BE2C (cell line): ENCODE measurements around the gene PHLPP1.
"Not testable (repeated sequence)": the region's sequence is repeated elsewhere in the genome, so short reads cannot be mapped to it uniquely, and the experiment has no call there.

ENCODE experiments used
- DNase-seq: peaks from one replicate; pipeline ENCODE4 v3.0.0-alpha.2; 2020
- H3K27me3 ChIP-seq: fragments of 250-450 bp; sonication (Bioruptor Pico); 2 replicates; pipeline ENCODE4 v1.5.1; 2020; ENCODE audit warnings: mild to moderate bottlenecking
- H3K36me3 ChIP-seq: fragments of 250-450 bp; sonication (Bioruptor Pico); 2 replicates; pipeline ENCODE4 v1.5.1; 2020; ENCODE audit warnings: mild to moderate bottlenecking
- H3K4me1 ChIP-seq: fragments of 250-450 bp; sonication (Bioruptor Pico); 2 replicates; pipeline ENCODE4 v1.5.1; 2020
- H3K4me3 ChIP-seq: 2 replicates; pipeline ENCODE4 v1.5.1; 2011; ENCODE audit warnings: low read depth, low read length
- H3K9me3 ChIP-seq: fragments of 250-450 bp; sonication (Bioruptor Pico); 2 replicates; pipeline ENCODE4 v1.5.1; 2020
- TF ChIP-seq, protein P1 (sequence below): IDR thresholded peaks from 2 replicates; pipeline ENCODE4 v1.5.1; 2012; ENCODE audit warnings: mild to moderate bottlenecking, low read depth, low read length

The PHLPP1 gene

DNA sequence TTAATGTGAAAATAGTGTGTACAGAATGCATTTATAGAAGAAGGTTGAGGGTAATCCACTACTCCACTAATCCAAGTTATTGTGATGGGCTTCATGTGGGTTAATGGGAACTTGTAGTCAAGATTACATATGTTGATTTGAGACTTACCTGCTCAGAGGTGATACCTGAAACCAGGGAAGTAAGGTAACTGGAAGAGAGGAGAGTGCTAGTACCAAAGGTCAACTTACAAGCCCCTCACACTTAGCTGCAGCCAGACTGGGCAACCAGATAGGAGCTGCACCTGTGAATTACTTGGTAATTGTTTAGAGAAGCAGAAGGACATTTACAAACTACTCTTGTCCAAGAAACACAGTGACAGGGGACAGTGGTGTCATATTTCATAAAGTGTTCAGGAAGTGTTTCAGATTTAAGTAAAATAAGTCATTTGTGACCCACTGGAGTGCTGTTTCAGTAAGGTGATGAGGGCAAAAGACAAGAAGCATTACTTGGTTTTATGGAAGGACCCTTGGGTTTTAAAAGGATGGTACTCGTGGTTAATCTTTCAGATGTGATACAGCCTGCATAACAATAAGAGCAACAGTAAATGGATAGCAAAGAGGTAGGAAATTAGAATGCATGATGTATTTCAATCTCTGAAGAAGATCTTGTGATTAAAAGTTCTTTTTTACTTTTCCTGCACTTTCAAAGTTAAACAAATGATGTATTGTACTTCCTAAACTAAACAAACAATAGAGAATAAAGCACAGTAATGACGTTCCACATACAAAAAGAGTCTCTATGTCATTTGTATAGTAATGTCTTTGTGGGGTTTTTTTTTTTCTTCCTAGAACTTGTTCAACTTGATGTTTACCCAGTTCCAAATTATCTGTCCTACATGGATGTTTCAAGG lies 189.3 kb downstream of the PHLPP1 start:
- TF ChIP-seq, protein P1, sequence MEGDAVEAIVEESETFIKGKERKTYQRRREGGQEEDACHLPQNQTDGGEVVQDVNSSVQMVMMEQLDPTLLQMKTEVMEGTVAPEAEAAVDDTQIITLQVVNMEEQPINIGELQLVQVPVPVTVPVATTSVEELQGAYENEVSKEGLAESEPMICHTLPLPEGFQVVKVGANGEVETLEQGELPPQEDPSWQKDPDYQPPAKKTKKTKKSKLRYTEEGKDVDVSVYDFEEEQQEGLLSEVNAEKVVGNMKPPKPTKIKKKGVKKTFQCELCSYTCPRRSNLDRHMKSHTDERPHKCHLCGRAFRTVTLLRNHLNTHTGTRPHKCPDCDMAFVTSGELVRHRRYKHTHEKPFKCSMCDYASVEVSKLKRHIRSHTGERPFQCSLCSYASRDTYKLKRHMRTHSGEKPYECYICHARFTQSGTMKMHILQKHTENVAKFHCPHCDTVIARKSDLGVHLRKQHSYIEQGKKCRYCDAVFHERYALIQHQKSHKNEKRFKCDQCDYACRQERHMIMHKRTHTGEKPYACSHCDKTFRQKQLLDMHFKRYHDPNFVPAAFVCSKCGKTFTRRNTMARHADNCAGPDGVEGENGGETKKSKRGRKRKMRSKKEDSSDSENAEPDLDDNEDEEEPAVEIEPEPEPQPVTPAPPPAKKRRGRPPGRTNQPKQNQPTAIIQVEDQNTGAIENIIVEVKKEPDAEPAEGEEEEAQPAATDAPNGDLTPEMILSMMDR, result no peak
- Histone ChIP-seq H3K4me1 (no peaks in the 10 kb centered on the region), H3K27me3 (no peaks in the 10 kb centered on the region), H3K9me3 (no peaks in the 10 kb centered on the region), H3K4me3 (no peak overlapping the region), H3K36me3 (no peaks in the 10 kb centered on the region)
- no peak for DNase-seq

DNA sequence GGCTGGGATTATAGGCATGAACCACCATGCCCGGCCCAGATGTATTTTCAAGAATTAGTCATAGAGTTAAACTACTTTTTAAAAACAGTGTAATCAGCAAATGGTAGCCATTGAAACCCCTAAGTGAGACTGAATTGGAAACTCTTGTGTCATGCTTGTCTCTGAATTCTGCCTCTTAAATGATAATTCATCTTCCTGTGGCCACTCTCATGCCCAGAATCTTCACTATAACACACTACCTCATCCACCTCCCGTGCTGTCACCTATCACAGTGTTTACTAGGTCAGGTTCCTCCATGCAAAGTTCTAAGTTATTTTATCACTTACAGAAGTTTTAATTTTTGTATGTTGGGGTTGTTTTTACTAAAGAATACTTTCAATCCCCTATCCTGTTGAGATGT lies 197.5 kb downstream of the PHLPP1 start:
- H3K36me3 ChIP-seq, result no peaks in the 10 kb centered on the region
- H3K9me3 ChIP-seq, result no peaks in the 10 kb centered on the region
- DNase-seq, result no peak
- H3K4me3 ChIP-seq, result no peak overlapping the region
- TF ChIP-seq, protein P1, result no peak
- no peaks in the 10 kb centered on the region for H3K27me3 ChIP-seq
- H3K4me1 ChIP-seq, result no peaks in the 10 kb centered on the region

DNA sequence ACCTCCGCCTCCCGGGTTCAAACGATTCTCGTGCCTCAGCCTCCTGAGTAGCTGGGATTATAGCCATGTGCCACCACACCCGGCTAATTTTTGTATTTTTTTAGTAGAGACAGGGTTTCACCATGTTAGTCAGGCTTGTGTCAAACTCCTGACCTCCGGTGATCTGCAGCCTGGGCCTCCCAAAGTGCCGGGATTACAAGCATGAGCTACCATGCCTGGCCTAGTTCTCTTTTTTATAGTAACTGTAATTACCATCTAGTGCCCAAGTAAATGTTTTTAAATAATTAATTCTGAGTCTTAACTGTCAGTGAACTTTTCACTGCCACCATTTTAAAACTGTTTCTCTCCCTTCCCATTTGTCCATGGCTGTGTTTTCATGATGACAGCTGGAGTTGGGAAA lies 198.5 kb downstream of the PHLPP1 start:
- H3K27me3 ChIP-seq, H3K9me3 ChIP-seq, H3K36me3 ChIP-seq, H3K4me1 ChIP-seq, H3K4me3 ChIP-seq, DNase-seq: not testable (repeated sequence)

DNA sequence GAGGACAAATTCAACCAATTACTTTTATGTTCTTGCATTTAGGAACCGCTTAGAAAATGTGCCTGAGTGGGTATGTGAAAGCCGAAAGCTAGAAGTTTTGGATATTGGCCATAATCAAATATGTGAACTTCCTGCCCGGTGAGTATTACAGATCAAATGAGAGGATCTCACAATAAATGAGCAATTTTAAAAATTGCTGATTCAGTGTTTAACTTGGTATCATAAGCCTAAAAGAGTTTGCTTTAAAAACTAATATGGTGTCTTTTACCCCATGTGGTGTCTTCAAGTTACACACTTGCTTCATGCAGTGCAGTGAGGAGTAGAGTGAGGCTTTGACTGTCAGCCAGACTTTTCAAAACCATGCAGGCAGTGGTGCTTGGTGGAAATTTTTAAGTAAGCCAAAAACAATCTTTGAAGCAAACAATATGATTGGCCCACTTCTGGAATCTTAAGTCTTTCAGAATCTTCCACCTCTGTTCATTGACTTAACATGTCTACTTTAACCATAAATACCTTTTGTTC lies 199.6 kb downstream of the PHLPP1 start:
- Histone ChIP-seq H3K27me3 (no peaks in the 10 kb centered on the region), H3K9me3 (no peaks in the 10 kb centered on the region), H3K4me3 (no peak overlapping the region), H3K36me3 (no peaks in the 10 kb centered on the region), H3K4me1 (no peaks in the 10 kb centered on the region)
- TF ChIP-seq, protein P1, result no peak
- DNase-seq, result no peak

DNA sequence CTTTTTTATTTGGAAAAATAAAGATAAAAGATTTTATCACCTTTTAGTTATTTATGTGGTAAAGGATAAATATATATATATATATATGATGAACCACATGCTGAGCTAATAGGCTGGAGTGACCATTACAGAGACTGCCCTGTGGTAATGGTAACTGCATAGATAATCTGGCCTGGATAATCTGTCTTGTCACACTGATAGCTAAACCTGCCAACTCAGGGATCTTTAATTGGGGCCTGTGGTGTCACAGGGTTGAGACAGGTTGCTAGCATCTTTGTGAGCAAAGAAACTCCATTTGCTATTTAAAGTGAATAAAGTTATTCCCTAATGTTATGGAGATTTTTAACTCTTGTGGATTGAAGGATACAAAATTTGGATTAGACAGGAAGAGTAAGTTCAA lies 203.0 kb downstream of the PHLPP1 start:
- no peak overlapping the region for H3K4me3 ChIP-seq
- no peaks in the 10 kb centered on the region for H3K9me3 ChIP-seq
- no peak for DNase-seq
- no peaks in the 10 kb centered on the region for H3K36me3 ChIP-seq
- no peaks in the 10 kb centered on the region for H3K27me3 ChIP-seq
- TF ChIP-seq, protein P1, result no peak
- no peaks in the 10 kb centered on the region for H3K4me1 ChIP-seq

DNA sequence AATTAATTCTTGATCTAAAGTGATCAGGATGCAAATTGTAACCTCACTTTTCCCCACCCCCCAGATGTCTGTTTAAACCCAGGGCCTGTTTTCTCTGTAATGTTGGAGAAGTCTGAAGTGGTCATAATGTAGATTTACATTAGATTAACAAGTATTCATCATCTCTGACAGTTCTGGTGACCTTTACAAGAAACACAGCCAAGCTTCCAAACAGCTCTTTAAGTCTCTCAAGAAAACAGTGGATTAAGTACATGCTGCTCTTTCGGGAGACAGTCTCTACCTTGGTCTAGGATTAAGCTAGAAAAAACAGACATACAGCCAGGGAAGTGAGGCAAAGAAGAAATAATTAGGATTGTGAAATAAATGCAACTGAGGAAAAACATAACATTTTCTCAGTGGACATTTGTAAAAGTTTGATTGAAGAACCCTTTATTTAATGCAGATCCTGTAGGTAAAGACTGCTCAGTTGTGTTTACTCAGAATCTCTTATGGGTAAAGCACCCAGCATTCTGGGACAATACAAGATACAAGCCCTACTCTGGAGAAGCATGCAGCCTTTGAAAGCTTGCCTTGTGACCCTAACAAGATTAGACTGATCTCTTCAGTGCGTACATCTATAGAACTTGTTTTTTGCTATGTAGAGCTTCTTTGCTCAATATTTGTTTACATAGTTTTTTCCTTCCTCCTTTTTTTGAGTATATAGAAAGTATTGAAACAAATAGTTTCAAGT lies 203.9 kb downstream of the PHLPP1 start:
- no peaks in the 10 kb centered on the region for H3K36me3 ChIP-seq
- no peak for DNase-seq
- H3K4me1 ChIP-seq, result no peaks in the 10 kb centered on the region
- no peaks in the 10 kb centered on the region for H3K27me3 ChIP-seq
- TF ChIP-seq, protein P1, result no peak
- H3K9me3 ChIP-seq, result no peaks in the 10 kb centered on the region
- no peak overlapping the region for H3K4me3 ChIP-seq
